Parathyroid adenoma (tissue), 2 donors: ENCODE data around the gene CSNK1A1.
A peak's percentile ranks its signal among the peaks of the same experiment; 100 is the strongest.
"Not testable (repeated sequence)": the region's sequence is repeated elsewhere in the genome, so short reads cannot be mapped to it uniquely, and the experiment has no call there.

Source experiments
- H2AFZ ChIP-seq: fragments of 300-600 bp; sonication (generic); one replicate; pipeline ENCODE4 v1.7.0; 2017; ENCODE audit warnings: antibody characterized with exemption, mild to moderate bottlenecking
- H3K27ac ChIP-seq: fragments of 300-600 bp; sonication (generic); one replicate; pipeline ENCODE4 v1.7.0; 2017
- H3K27me3 ChIP-seq: fragments of 300-600 bp; sonication (generic); one replicate; pipeline ENCODE4 v1.7.0; 2017; ENCODE audit warnings: low read length; ENCODE audit not compliant: control insufficient read depth, insufficient read depth
- H3K36me3 ChIP-seq: fragments of 300-600 bp; sonication (generic); one replicate; pipeline ENCODE4 v1.7.0; 2017; ENCODE audit warnings: low read length; ENCODE audit not compliant: control insufficient read depth, insufficient read depth
- H3K4me1 ChIP-seq: fragments of 300-600 bp; sonication (generic); one replicate; pipeline ENCODE4 v1.7.0; 2017; ENCODE audit warnings: control low read depth
- H3K4me2 ChIP-seq: fragments of 300-600 bp; sonication (generic); one replicate; pipeline ENCODE4 v1.7.0; 2017; ENCODE audit warnings: low read length
- H3K4me3 ChIP-seq: fragments of 300-600 bp; sonication (generic); one replicate; pipeline ENCODE4 v1.7.0; 2017; ENCODE audit warnings: low read depth, low read length
- H3K79me2 ChIP-seq: fragments of 300-600 bp; sonication (generic); one replicate; pipeline ENCODE4 v1.7.0; 2017; ENCODE audit warnings: control low read depth
- H3K9ac ChIP-seq: fragments of 300-600 bp; sonication (generic); one replicate; pipeline ENCODE4 v1.7.0; 2017; ENCODE audit warnings: mild to moderate bottlenecking
- H3K9me3 ChIP-seq: fragments of 300-600 bp; sonication (generic); one replicate; pipeline ENCODE4 v1.7.0; 2017; ENCODE audit warnings: low read length; ENCODE audit not compliant: control insufficient read depth
- TF ChIP-seq, protein P1 (sequence below): fragments of 300-600 bp; sonication (generic); IDR thresholded peaks from one replicate; pipeline ENCODE4 v1.7.0; 2017; ENCODE audit warnings: antibody characterized with exemption, mild to moderate bottlenecking
- donor health status: primary hyperparathyroidism.

The CSNK1A1 gene

DNA sequence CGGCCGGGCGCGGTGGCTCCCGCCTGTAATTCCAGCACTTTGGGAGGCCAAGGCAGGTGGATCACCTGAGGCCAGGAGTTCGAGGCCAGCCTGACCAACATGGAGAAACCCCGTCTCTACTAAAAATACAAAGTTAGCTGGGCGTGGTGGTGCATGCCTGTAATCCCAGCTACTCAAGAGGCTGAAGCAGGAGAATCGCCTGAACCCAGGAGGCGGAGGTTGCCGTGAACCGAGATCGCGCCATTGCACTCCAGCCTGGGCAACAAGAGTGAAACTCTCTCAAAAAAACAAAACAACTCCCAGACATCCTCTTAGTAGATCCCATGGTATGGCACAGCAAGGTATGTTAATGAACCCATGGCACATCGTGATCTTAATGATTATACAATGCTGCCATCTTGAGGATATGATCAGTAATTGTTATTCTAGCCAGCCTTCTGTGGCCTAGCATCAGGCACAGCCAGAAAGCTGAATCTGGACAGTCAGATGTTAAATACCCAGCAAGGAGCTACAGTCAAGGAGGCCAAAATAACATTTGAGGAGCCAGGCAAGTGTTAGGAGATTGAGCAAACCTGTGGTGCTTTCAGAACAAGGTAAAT lies 13.4 kb upstream of the CSNK1A1 start:
- not testable (repeated sequence) for H3K27me3 ChIP-seq, H3K36me3 ChIP-seq, H3K79me2 ChIP-seq, H3K4me1 ChIP-seq, H3K9me3 ChIP-seq, H3K4me2 ChIP-seq, H3K27ac ChIP-seq, H3K9ac ChIP-seq
- Histone ChIP-seq H3K4me3 (peak overlapping the region; percentile 5), H2AFZ (peak overlapping the region; percentile 0)
- TF ChIP-seq, protein P1, sequence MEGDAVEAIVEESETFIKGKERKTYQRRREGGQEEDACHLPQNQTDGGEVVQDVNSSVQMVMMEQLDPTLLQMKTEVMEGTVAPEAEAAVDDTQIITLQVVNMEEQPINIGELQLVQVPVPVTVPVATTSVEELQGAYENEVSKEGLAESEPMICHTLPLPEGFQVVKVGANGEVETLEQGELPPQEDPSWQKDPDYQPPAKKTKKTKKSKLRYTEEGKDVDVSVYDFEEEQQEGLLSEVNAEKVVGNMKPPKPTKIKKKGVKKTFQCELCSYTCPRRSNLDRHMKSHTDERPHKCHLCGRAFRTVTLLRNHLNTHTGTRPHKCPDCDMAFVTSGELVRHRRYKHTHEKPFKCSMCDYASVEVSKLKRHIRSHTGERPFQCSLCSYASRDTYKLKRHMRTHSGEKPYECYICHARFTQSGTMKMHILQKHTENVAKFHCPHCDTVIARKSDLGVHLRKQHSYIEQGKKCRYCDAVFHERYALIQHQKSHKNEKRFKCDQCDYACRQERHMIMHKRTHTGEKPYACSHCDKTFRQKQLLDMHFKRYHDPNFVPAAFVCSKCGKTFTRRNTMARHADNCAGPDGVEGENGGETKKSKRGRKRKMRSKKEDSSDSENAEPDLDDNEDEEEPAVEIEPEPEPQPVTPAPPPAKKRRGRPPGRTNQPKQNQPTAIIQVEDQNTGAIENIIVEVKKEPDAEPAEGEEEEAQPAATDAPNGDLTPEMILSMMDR: peak; percentile 62

DNA sequence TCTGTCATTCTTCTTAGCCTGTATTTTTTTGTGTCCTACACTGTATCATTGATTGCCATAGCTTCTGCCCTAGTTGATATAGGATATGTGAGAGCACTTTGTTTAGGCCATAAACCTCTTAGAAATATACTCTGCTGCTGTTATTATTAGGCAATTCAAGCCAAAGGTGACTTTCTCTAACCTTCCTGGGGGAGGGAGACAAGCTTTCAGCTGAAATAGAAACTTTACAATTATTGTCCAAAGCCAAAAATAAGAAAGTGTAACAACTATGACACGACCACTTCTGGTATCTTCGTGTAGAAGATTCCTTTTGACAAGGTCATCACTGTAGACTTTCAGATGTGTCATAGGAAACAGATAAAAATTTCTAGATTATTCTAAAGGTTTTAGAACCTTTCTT lies 12.2 kb upstream of the CSNK1A1 start:
- peak overlapping the region; percentile 40 for H3K27ac ChIP-seq
- H3K9ac ChIP-seq: no peak overlapping the region
- peak overlapping the region; percentile 62 for H2AFZ ChIP-seq

DNA sequence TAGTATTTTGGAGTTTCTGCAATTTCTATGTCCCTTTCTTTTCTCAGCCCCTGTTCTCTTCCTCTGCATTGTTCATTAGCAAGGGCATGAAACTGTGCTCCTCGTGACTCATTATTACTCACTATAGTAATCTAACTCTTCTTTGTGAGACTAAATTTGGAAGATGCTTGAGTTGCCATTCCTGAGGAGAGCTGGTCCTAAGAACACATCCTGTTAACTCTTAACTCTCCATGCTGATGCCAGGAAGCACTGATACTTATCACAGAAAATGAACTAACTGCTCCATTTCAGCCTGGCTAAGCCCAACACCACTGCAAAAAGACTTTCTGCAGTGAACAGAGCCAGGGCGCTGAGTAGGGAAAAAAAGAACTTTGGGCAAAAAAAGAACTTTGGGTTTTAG lies 10.6 kb upstream of the CSNK1A1 start:
- Histone ChIP-seq H3K4me2 (peak overlapping the region; percentile 48), H3K4me1 (no peaks in the 10 kb centered on the region), H3K9me3 (no peaks in the 10 kb centered on the region), H3K27ac (peak overlapping the region; percentile 30), H3K36me3 (no peaks in the 10 kb centered on the region), H3K79me2 (no peaks in the 10 kb centered on the region), H3K27me3 (no peaks in the 10 kb centered on the region), H3K9ac (no peak overlapping the region), H3K4me3 (peak overlapping the region; percentile 30), H2AFZ (no peak overlapping the region)
- TF ChIP-seq, protein P1: no peak

More for the DNA sequence above, 12.2 kb upstream of the CSNK1A1 start:
- Histone ChIP-seq H3K4me3 (no peak overlapping the region), H3K4me1 (no peaks in the 10 kb centered on the region), H3K27me3 (no peaks in the 10 kb centered on the region), H3K79me2 (no peaks in the 10 kb centered on the region), H3K36me3 (no peaks in the 10 kb centered on the region), H3K9me3 (no peaks in the 10 kb centered on the region), H3K4me2 (no peak overlapping the region)
- TF ChIP-seq, protein P1: no peak

DNA sequence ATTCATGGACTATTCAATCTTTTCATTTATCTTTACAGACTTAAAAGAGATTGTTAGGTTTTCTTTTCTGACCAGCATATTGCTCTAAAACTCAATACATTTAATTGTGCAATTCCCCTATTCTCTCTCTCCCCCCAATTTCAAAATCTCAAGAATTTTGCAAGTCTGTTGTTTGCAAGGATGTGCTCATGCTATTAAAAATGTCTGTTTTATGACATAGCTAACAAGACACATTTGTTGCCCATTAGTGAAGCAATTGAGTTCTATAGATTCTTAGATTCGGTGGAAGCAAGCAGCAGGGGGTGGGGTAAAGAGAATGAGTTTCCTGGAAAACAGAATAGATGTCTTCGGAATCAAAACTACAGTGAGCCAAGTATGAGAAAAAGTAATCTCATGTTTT lies 8.5 kb upstream of the CSNK1A1 start:
- no peak overlapping the region for H3K4me3 ChIP-seq
- H3K9me3 ChIP-seq: no peaks in the 10 kb centered on the region
- H3K27ac ChIP-seq: no peak overlapping the region
- no peak overlapping the region for H3K9ac ChIP-seq
- TF ChIP-seq, protein P1: no peak
- no peak overlapping the region for H3K4me2 ChIP-seq
- no peak overlapping the region for H2AFZ ChIP-seq
- no peaks in the 10 kb centered on the region for H3K4me1 ChIP-seq
- no peaks in the 10 kb centered on the region for H3K27me3 ChIP-seq
- no peaks in the 10 kb centered on the region for H3K36me3 ChIP-seq
- no peaks in the 10 kb centered on the region for H3K79me2 ChIP-seq

DNA sequence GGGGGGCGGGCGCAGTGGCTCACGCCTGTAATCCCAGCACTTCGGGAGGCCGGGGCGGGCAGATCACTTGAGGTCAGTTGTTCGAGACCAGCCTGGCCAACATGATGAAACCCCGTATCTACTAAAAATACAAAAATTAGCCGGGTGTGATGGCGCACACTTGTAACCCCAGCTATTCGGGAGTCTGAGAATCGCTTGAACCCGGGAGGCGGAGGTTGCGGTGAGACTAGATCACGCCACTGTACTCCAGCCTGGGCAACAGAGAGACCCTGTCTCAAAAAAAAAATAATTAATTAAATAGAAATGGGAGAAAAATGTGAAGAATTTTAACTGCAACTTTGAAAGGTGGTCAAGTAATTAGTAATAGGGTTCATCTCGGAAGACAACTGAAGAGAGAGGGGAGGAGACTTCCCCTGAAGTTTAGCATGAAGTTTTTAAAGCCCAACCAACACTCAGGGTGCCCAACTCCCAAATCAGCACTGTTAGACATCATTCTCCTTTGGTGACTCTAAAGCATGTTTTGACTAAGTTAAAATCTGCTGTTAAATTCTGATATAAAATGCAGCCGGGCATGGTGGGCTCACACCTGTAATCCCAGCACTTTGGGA lies 1.4 kb upstream of the CSNK1A1 start:
- Histone ChIP-seq H3K4me3 (peak overlapping the region; percentile 95), H3K4me2 (no peak overlapping the region), H3K4me1 (peaks cover 2% of the 10 kb centered on the region), H3K9me3 (no peaks in the 10 kb centered on the region), H3K79me2 (peaks cover 29% of the 10 kb centered on the region), H3K27ac (no peak overlapping the region), H3K36me3 (no peaks in the 10 kb centered on the region), H3K9ac (no peak overlapping the region), H3K27me3 (no peaks in the 10 kb centered on the region), H2AFZ (no peak overlapping the region)
- TF ChIP-seq, protein P1: no peak
